ENCODE data around the gene NOS1AP.

Gene NOS1AP

GRCh38 chr1:162138112-162138511 lies 68.6 kb downstream of the NOS1AP start:
- DNase-seq (ENCODE audit: low spot score), result no peak

GRCh38 chr1:162138599-162139181 lies 69.2 kb downstream of the NOS1AP start:
- DNase-seq (ENCODE audit: low spot score), result no peak

GRCh38 chr1:162139211-162139610 lies 69.7 kb downstream of the NOS1AP start:
- DNase-seq (ENCODE audit: low spot score), result no peak

GRCh38 chr1:162141281-162142054 lies 72.0 kb downstream of the NOS1AP start:
- DNase-seq (ENCODE audit: low spot score), result no peak

GRCh38 chr1:162142968-162143367 lies 73.5 kb downstream of the NOS1AP start:
- no peak for DNase-seq (ENCODE audit: low spot score)

- DNase-seq (ENCODE audit: low spot score), result no peak
Measured at GRCh38 chr1:162144268-162144667, 74.8 kb downstream of the NOS1AP start.

- DNase-seq (ENCODE audit: low spot score), result no peak
Measured at GRCh38 chr1:162144853-162145252, 75.4 kb downstream of the NOS1AP start.

GRCh38 chr1:162145280-162145965 lies 75.9 kb downstream of the NOS1AP start:
- DNase-seq (ENCODE audit: low spot score), result peak; percentile 77

GRCh38 chr1:162145966-162146696 lies 76.6 kb downstream of the NOS1AP start:
- DNase-seq (ENCODE audit: low spot score), result no peak

- DNase-seq (ENCODE audit: low spot score), result no peak
Measured at GRCh38 chr1:162147760-162148159, 78.3 kb downstream of the NOS1AP start.

- DNase-seq (ENCODE audit: low spot score), result no peak
Measured at GRCh38 chr1:162150112-162150511, 80.6 kb downstream of the NOS1AP start.

- no peak for DNase-seq (ENCODE audit: low spot score)
Measured at GRCh38 chr1:162151900-162152829, 82.7 kb downstream of the NOS1AP start.

GRCh38 chr1:162153374-162153773 lies 83.9 kb downstream of the NOS1AP start:
- DNase-seq (ENCODE audit: low spot score), result no peak

- DNase-seq (ENCODE audit: low spot score), result no peak
Measured at GRCh38 chr1:162157469-162157868, 88.0 kb downstream of the NOS1AP start.

- no peak for DNase-seq (ENCODE audit: low spot score)
Measured at GRCh38 chr1:162158624-162159271, 89.3 kb downstream of the NOS1AP start.

- no peak for DNase-seq (ENCODE audit: low spot score)
Measured at GRCh38 chr1:162159515-162159914, 90.0 kb downstream of the NOS1AP start.

- no peak for DNase-seq (ENCODE audit: low spot score)
Measured at GRCh38 chr1:162161916-162162550, 92.5 kb downstream of the NOS1AP start.

GRCh38 chr1:162165528-162165927 lies 96.0 kb downstream of the NOS1AP start:
- DNase-seq (ENCODE audit: low spot score), result no peak

- DNase-seq (ENCODE audit: low spot score), result no peak
Measured at GRCh38 chr1:162166917-162167615, 97.6 kb downstream of the NOS1AP start.

- DNase-seq (ENCODE audit: low spot score), result no peak
Measured at GRCh38 chr1:162168261-162168660, 98.8 kb downstream of the NOS1AP start.
